ENCODE results near the gene TBC1D12.

TBC1D12 gene

GRCh38 chr10:94409021-94409657, 6.8 kb downstream of the TBC1D12 start:
- no peak for DNase-seq

- no peak for DNase-seq
Measured at GRCh38 chr10:94411304-94411703, 9.0 kb downstream of the TBC1D12 start.

GRCh38 chr10:94412449-94412848, 10.1 kb downstream of the TBC1D12 start:
- no peak for DNase-seq

- DNase-seq, result no peak
Measured at GRCh38 chr10:94413361-94413760, 11.0 kb downstream of the TBC1D12 start.

GRCh38 chr10:94416896-94417295, 14.6 kb downstream of the TBC1D12 start:
- no peak for DNase-seq

- no peak for DNase-seq
Measured at GRCh38 chr10:94417321-94417720, 15.0 kb downstream of the TBC1D12 start.

- no peak for DNase-seq
Measured at GRCh38 chr10:94420516-94420915, 18.2 kb downstream of the TBC1D12 start.

GRCh38 chr10:94420998-94421528, 18.7 kb downstream of the TBC1D12 start:
- no peak for DNase-seq

GRCh38 chr10:94423627-94424026, 21.3 kb downstream of the TBC1D12 start:
- no peak for DNase-seq

GRCh38 chr10:94424714-94425337, 22.5 kb downstream of the TBC1D12 start:
- no peak for DNase-seq

- no peak for DNase-seq
Measured at GRCh38 chr10:94425942-94426341, 23.6 kb downstream of the TBC1D12 start.

- no peak for DNase-seq
Measured at GRCh38 chr10:94427166-94427565, 24.8 kb downstream of the TBC1D12 start.

- no peak for DNase-seq
Measured at GRCh38 chr10:94428766-94429707, 26.7 kb downstream of the TBC1D12 start.

- DNase-seq, result no peak
Measured at GRCh38 chr10:94430701-94431100, 28.4 kb downstream of the TBC1D12 start.

GRCh38 chr10:94432443-94432842, 30.1 kb downstream of the TBC1D12 start:
- DNase-seq, result no peak

GRCh38 chr10:94439275-94439861, 37.0 kb downstream of the TBC1D12 start:
- no peak for DNase-seq

- DNase-seq, result no peak
Measured at GRCh38 chr10:94440096-94440495, 37.8 kb downstream of the TBC1D12 start.

GRCh38 chr10:94443047-94443446, 40.7 kb downstream of the TBC1D12 start:
- DNase-seq, result no peak

- DNase-seq, result no peak
Measured at GRCh38 chr10:94443549-94443948, 41.2 kb downstream of the TBC1D12 start.

- no peak for DNase-seq
Measured at GRCh38 chr10:94450782-94451181, 48.4 kb downstream of the TBC1D12 start.

- DNase-seq, result no peak
Measured at GRCh38 chr10:94451883-94452519, 49.7 kb downstream of the TBC1D12 start.

GRCh38 chr10:94456942-94457341, 54.6 kb downstream of the TBC1D12 start:
- no peak for DNase-seq

- no peak for DNase-seq
Measured at GRCh38 chr10:94459385-94459784, 57.0 kb downstream of the TBC1D12 start.
